ENCODE measurements around the gene GPRASP1.

The GPRASP1 gene

GRCh38 chrX:102651242-102652011 lies at the start of gene GPRASP1:
Gene GPRASP1, plus strand, starts transcription at chrX:102651483. Its CDS starts 2,431 bp downstream, at chrX:102653914.
- peaks cover 8% of the 10 kb centered on the region for H3K27me3 ChIP-seq (ENCODE audit: insufficient read depth, low read length)
- peak within 1 kb of the TSS; percentile 56; the same call in 1 of the 2 replicates for H3K9ac ChIP-seq (ENCODE audit: low read depth, low read length)
- H3K27ac ChIP-seq (ENCODE audit: low read length) = no peak within 1 kb of the TSS
- no peaks in the 10 kb centered on the region for H3K9me3 ChIP-seq (ENCODE audit: insufficient read depth, low read depth, low read length)
- H3K36me3 ChIP-seq (ENCODE audit: insufficient read depth, low read depth, low read length) = no peaks in the 10 kb centered on the region
- H3K4me1 ChIP-seq (ENCODE audit: insufficient read depth, low read length) = no peaks in the 10 kb centered on the region
- peak within 1 kb of the TSS; percentile 71 for H3K4me3 ChIP-seq (ENCODE audit: low read length)

DNA sequence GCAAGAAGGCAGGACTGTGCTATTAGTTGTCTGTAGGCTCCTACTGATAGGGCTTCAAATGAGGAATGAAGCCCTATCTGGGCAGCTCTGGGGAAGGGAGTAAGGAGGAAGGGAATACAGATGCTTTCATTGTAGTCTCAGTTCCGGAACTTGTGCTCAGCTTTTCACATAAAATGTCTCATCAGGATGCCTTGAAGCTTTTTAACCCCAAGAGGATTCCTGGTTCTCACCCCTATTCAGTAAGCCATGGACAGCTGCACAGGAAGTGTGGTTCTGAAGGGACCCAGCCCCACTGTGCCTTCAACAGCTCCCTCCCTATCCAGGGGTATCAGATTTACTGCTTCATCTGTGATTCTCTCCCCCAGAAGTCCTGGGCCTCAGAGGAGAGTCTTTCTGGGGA lies 47.0 kb upstream of the GPRASP1 start:
- Histone ChIP-seq H3K27ac (ENCODE audit: low read length) (no peak overlapping the region), H3K4me3 (ENCODE audit: low read length) (no peak overlapping the region), H3K9ac (ENCODE audit: low read depth, low read length) (no peak overlapping the region), H3K4me1 (ENCODE audit: insufficient read depth, low read length) (no peaks in the 10 kb centered on the region), H3K36me3 (ENCODE audit: insufficient read depth, low read depth, low read length) (peaks cover 21% of the 10 kb centered on the region; the same call in 1 of the 2 replicates), H3K27me3 (ENCODE audit: insufficient read depth, low read length) (no peaks in the 10 kb centered on the region), H3K9me3 (ENCODE audit: insufficient read depth, low read depth, low read length) (no peaks in the 10 kb centered on the region)

DNA sequence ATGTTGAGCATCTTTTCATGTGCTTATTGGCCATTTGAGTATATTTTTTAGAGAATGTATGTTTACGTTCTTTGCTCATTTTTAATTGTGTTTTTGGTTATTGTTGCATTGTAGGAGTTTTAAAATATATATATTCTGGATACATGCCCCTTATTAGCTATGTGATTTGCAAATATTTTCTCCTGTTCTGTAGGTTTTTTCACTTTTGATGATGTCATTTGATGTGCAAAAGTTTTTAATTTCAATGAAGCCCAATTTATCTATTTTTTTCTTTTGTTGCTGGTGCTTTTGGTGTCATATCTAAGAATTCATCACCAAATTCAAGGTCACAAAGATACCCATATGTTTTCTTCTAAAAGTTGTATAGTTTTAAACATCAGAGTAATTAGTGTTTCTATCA lies 45.2 kb upstream of the GPRASP1 start:
- no peaks in the 10 kb centered on the region for H3K4me1 ChIP-seq (ENCODE audit: insufficient read depth, low read length)
- no peaks in the 10 kb centered on the region for H3K9me3 ChIP-seq (ENCODE audit: insufficient read depth, low read depth, low read length)
- H3K27me3 ChIP-seq (ENCODE audit: insufficient read depth, low read length) = no peaks in the 10 kb centered on the region
- H3K9ac ChIP-seq (ENCODE audit: low read depth, low read length) = no peak overlapping the region
- no peak overlapping the region for H3K4me3 ChIP-seq (ENCODE audit: low read length)
- H3K36me3 ChIP-seq (ENCODE audit: insufficient read depth, low read depth, low read length) = peaks cover 19% of the 10 kb centered on the region; the same call in 1 of the 2 replicates
- H3K27ac ChIP-seq (ENCODE audit: low read length) = no peak overlapping the region

- Histone ChIP-seq H3K27me3 (ENCODE audit: insufficient read depth, low read length) (no peaks in the 10 kb centered on the region), H3K9me3 (ENCODE audit: insufficient read depth, low read depth, low read length) (no peaks in the 10 kb centered on the region), H3K9ac (ENCODE audit: low read depth, low read length) (no peak overlapping the region), H3K27ac (ENCODE audit: low read length) (no peak overlapping the region), H3K4me1 (ENCODE audit: insufficient read depth, low read length) (no peaks in the 10 kb centered on the region), H3K4me3 (ENCODE audit: low read length) (no peak overlapping the region), H3K36me3 (ENCODE audit: insufficient read depth, low read depth, low read length) (no peaks in the 10 kb centered on the region)
These were observed 40.4 kb upstream of the GPRASP1 start for GRCh38 chrX:102610905-102611304.

GRCh38 chrX:102624105-102624504 lies 27.2 kb upstream of the GPRASP1 start:
- Histone ChIP-seq H3K27me3 (ENCODE audit: insufficient read depth, low read length) (no peaks in the 10 kb centered on the region), H3K27ac (ENCODE audit: low read length) (no peak overlapping the region), H3K9ac (ENCODE audit: low read depth, low read length) (no peak overlapping the region), H3K9me3 (ENCODE audit: insufficient read depth, low read depth, low read length) (peaks cover 20% of the 10 kb centered on the region; the same call in 1 of the 2 replicates), H3K4me3 (ENCODE audit: low read length) (no peak overlapping the region), H3K36me3 (ENCODE audit: insufficient read depth, low read depth, low read length) (no peaks in the 10 kb centered on the region), H3K4me1 (ENCODE audit: insufficient read depth, low read length) (no peaks in the 10 kb centered on the region)

- Histone ChIP-seq H3K4me3 (ENCODE audit: low read length) (no peak overlapping the region), H3K27me3 (ENCODE audit: insufficient read depth, low read length) (no peaks in the 10 kb centered on the region), H3K27ac (ENCODE audit: low read length) (no peak overlapping the region), H3K4me1 (ENCODE audit: insufficient read depth, low read length) (no peaks in the 10 kb centered on the region), H3K9me3 (ENCODE audit: insufficient read depth, low read depth, low read length) (no peaks in the 10 kb centered on the region), H3K36me3 (ENCODE audit: insufficient read depth, low read depth, low read length) (no peaks in the 10 kb centered on the region), H3K9ac (ENCODE audit: low read depth, low read length) (no peak overlapping the region)
These were observed 23.6 kb upstream of the GPRASP1 start for GRCh38 chrX:102627640-102628039.

- no peaks in the 10 kb centered on the region for H3K9me3 ChIP-seq (ENCODE audit: insufficient read depth, low read depth, low read length)
- no peak overlapping the region for H3K9ac ChIP-seq (ENCODE audit: low read depth, low read length)
- no peaks in the 10 kb centered on the region for H3K4me1 ChIP-seq (ENCODE audit: insufficient read depth, low read length)
- no peaks in the 10 kb centered on the region for H3K36me3 ChIP-seq (ENCODE audit: insufficient read depth, low read depth, low read length)
- H3K4me3 ChIP-seq (ENCODE audit: low read length) = no peak overlapping the region
- no peak overlapping the region for H3K27ac ChIP-seq (ENCODE audit: low read length)
- H3K27me3 ChIP-seq (ENCODE audit: insufficient read depth, low read length) = no peaks in the 10 kb centered on the region
These were observed 13.7 kb upstream of the GPRASP1 start for GRCh38 chrX:102637561-102637960.

DNA sequence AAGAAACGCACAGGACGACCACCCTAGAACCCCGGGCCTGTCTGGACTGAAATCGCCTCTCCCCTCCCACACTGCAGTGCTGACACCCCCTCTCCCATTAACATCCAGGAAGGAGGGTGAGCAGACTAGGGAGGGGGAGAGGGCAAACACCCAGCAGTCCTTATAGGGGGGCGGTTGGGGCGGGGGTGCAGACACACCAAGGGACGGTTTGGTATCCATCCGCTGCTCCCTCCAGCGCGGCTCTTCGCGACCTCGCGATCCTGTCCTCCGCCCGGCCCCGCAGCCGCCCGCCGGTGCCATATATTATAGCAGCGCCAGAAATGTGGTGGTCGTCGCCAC lies 411 bp upstream of the GPRASP1 start:
- Histone ChIP-seq H3K27me3 (ENCODE audit: insufficient read depth, low read length) (peaks cover 8% of the 10 kb centered on the region), H3K9ac (ENCODE audit: low read depth, low read length) (no peak overlapping the region), H3K36me3 (ENCODE audit: insufficient read depth, low read depth, low read length) (no peaks in the 10 kb centered on the region), H3K4me3 (ENCODE audit: low read length) (peak overlapping the region; percentile 71; the same call in 1 of the 2 replicates), H3K9me3 (ENCODE audit: insufficient read depth, low read depth, low read length) (no peaks in the 10 kb centered on the region), H3K4me1 (ENCODE audit: insufficient read depth, low read length) (no peaks in the 10 kb centered on the region), H3K27ac (ENCODE audit: low read length) (no peak overlapping the region)

DNA sequence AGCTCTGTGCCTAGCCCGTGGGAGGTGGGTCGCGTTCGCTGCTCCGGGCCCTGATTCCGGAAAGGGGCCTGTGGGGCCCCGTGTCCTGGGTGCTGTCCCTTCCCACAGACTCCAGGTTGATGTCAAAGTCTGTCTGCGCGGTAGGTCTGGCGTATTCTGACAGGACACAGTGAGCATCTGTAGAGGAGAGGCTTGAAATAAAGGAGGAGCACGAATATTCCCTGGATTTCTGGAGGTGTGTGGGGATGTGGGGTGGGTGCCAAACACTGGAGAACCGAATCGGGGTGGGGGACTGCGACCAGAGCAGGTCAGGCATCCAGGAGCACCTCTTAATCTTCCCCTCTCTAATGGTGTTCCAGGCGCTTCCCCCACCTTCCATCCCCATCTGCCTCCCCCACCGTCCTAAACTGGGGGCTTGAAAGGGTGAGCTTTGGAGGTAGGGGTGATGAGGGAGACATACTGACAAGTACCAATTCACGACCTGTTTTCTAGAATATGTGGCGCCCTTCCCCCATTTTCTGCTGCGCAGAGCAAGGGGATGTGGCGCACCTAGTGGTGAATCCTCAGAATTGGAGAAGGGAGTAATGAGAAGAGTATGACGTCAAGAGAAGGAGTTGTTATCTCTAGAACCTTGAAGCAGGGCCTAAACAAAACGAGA lies 877 bp downstream of the GPRASP1 start:
- H3K4me3 ChIP-seq (ENCODE audit: low read length) = peak overlapping the region; percentile 71
- no peaks in the 10 kb centered on the region for H3K9me3 ChIP-seq (ENCODE audit: insufficient read depth, low read depth, low read length)
- no peak overlapping the region for H3K27ac ChIP-seq (ENCODE audit: low read length)
- H3K27me3 ChIP-seq (ENCODE audit: insufficient read depth, low read length) = peaks cover 8% of the 10 kb centered on the region
- H3K9ac ChIP-seq (ENCODE audit: low read depth, low read length) = no peak overlapping the region; the same call in 1 of the 2 replicates
- no peaks in the 10 kb centered on the region for H3K4me1 ChIP-seq (ENCODE audit: insufficient read depth, low read length)
- H3K36me3 ChIP-seq (ENCODE audit: insufficient read depth, low read depth, low read length) = no peaks in the 10 kb centered on the region

DNA sequence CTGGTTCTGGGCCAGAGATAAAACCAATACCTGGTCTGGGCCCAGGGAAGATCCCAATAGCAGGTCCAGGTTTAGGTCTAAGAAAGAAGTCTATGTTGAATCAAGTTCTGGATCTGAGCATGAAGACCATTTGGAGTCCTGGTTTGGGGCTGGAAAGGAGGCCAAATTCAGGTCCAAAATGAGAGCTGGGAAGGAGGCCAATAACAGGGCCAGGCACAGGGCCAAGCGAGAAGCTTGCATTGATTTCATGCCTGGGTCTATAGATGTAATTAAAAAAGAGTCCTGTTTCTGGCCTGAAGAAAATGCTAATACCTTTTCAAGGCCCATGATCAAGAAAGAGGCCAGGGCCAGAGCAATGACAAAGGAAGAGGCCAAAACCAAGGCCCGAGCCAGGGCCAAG lies 3.4 kb downstream of the GPRASP1 start:
- Histone ChIP-seq H3K9ac (ENCODE audit: low read depth, low read length) (no peak overlapping the region), H3K27ac (ENCODE audit: low read length) (no peak overlapping the region), H3K9me3 (ENCODE audit: insufficient read depth, low read depth, low read length) (no peaks in the 10 kb centered on the region), H3K27me3 (ENCODE audit: insufficient read depth, low read length) (peaks cover 8% of the 10 kb centered on the region), H3K36me3 (ENCODE audit: insufficient read depth, low read depth, low read length) (no peaks in the 10 kb centered on the region), H3K4me1 (ENCODE audit: insufficient read depth, low read length) (no peaks in the 10 kb centered on the region), H3K4me3 (ENCODE audit: low read length) (no peak overlapping the region)

DNA sequence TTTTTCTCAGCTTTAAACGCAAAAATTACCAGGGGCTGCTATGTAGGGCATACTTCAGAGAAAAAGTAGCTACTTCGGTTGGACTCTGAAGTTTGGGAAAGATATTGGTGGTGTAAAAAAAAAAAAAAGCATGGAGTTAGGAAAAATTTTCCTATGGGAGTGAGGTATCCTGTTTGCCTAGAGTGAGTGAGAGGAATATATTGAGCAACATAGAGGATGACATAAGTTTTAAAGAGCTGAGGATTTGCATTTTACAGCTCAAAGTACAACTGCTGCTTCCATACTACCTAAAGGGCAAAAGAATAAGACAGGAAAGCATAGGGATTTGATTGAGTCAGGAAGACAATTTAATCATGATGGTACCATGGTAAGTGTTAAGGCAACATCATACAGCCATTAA lies 7.3 kb downstream of the GPRASP1 start:
- H3K9me3 ChIP-seq (ENCODE audit: insufficient read depth, low read depth, low read length) = no peaks in the 10 kb centered on the region
- H3K36me3 ChIP-seq (ENCODE audit: insufficient read depth, low read depth, low read length) = no peaks in the 10 kb centered on the region
- H3K27me3 ChIP-seq (ENCODE audit: insufficient read depth, low read length) = no peaks in the 10 kb centered on the region
- H3K4me1 ChIP-seq (ENCODE audit: insufficient read depth, low read length) = no peaks in the 10 kb centered on the region
- H3K9ac ChIP-seq (ENCODE audit: low read depth, low read length) = no peak overlapping the region
- no peak overlapping the region for H3K27ac ChIP-seq (ENCODE audit: low read length)
- H3K4me3 ChIP-seq (ENCODE audit: low read length) = no peak overlapping the region
